ENCODE data around the gene GTF3C5.

- TF ChIP-seq GATA2 (IDR thresholded peaks at IDR 0.05; ENCODE audit: low read depth, low read length) (no peak), GATA3 (IDR thresholded peaks at IDR 0.05; ENCODE audit: low read depth, low read length) (no peak)
Observed at GRCh38 chr9:133031496-133031911, 707 bp downstream of the GTF3C5 start.

All from SH-SY5Y (cell line).